HepG2 (cell line): Measurements from ENCODE around the gene CCT7. TPM values are rescaled to one million over a fixed set of nuclear protein-coding genes. Genes with fewer than 3 reads are reported as not detected.

Experiments used
- CCAR2 ChIP-seq: fragments of 200-400 bp; formaldehyde crosslinking; optimal IDR thresholded peaks from 2 replicates; pipeline ENCODE3; 2018; ENCODE audit warnings: low read depth, mild to moderate bottlenecking, low read length, moderate library complexity
- HDAC6 ChIP-seq: fragments of 200-600 bp; sonication (generic); IDR thresholded peaks from 2 replicates; pipeline ENCODE4 v1.7.0; 2017; ENCODE audit warnings: mild to moderate bottlenecking, antibody characterized with exemption, low read length, low read depth
- HNRNPH1 ChIP-seq: fragments of 200-400 bp; formaldehyde crosslinking; optimal IDR thresholded peaks from 2 replicates; pipeline ENCODE3; 2017; ENCODE audit warnings: mild to moderate bottlenecking, low read depth, low read length
- JUN ChIP-seq: sonication (generic); formaldehyde crosslinking; IDR thresholded peaks from 2 replicates; pipeline ENCODE4 v1.4.0; 2020; ENCODE audit warnings: mild to moderate bottlenecking, missing genetic modification reagents
- MED13 ChIP-seq: sonication (generic); formaldehyde crosslinking; IDR thresholded peaks from 2 replicates; pipeline ENCODE4 v1.5.0; 2020; ENCODE audit warnings: missing genetic modification reagents
- MLLT10 ChIP-seq: sonication (generic); formaldehyde crosslinking; IDR thresholded peaks from 2 replicates; pipeline ENCODE4 v1.4.0; 2020; ENCODE audit warnings: missing genetic modification reagents
- SKI ChIP-seq: fragments of 450-650 bp; IDR thresholded peaks from one replicate; pipeline ENCODE4 v1.6.1; 2018; ENCODE audit warnings: mild to moderate bottlenecking; ENCODE audit not compliant: partially characterized antibody
- SMAD1 ChIP-seq: sonication (generic); formaldehyde crosslinking; IDR thresholded peaks from 2 replicates; pipeline ENCODE4 v1.4.0; 2020; ENCODE audit warnings: missing genetic modification reagents, low read depth, mild to moderate bottlenecking, borderline replicate concordance
- SP140L ChIP-seq: sonication (generic); formaldehyde crosslinking; IDR thresholded peaks from 2 replicates; pipeline ENCODE4 v1.4.0; 2020; ENCODE audit warnings: missing genetic modification reagents, borderline replicate concordance
- TBP ChIP-seq: sonication (generic); formaldehyde crosslinking; IDR thresholded peaks from 2 replicates; pipeline ENCODE4 v1.5.0; 2020; ENCODE audit warnings: missing genetic modification reagents
- XRCC5 ChIP-seq: fragments of 200-400 bp; formaldehyde crosslinking; optimal IDR thresholded peaks from 2 replicates; pipeline ENCODE3; 2017; ENCODE audit warnings: mild to moderate bottlenecking, low read length
- ZFP37 ChIP-seq: sonication (generic); formaldehyde crosslinking; IDR thresholded peaks from 2 replicates; pipeline ENCODE4 v1.4.0; 2020; ENCODE audit warnings: missing genetic modification reagents, borderline replicate concordance
- ZFY ChIP-seq: sonication (generic); formaldehyde crosslinking; IDR thresholded peaks from 2 replicates; pipeline ENCODE4 v1.4.0; 2020; ENCODE audit warnings: missing genetic modification reagents
- ZNF292 ChIP-seq: sonication (generic); formaldehyde crosslinking; IDR thresholded peaks from 2 replicates; pipeline ENCODE4 v1.8.1; 2022; ENCODE audit warnings: mild to moderate bottlenecking, low read depth, missing genetic modification reagents, borderline replicate concordance
- ZNF367 ChIP-seq: sonication (generic); formaldehyde crosslinking; IDR thresholded peaks from 2 replicates; pipeline ENCODE4 v1.4.0; 2020; ENCODE audit warnings: missing genetic modification reagents, borderline replicate concordance
- ZNF550 ChIP-seq: sonication (generic); formaldehyde crosslinking; IDR thresholded peaks from 2 replicates; pipeline ENCODE4 v1.4.0; 2020; ENCODE audit warnings: mild to moderate bottlenecking, missing genetic modification reagents, borderline replicate concordance
- ZNF605 ChIP-seq: sonication (generic); formaldehyde crosslinking; IDR thresholded peaks from 2 replicates; pipeline ENCODE4 v1.8.0; 2022; ENCODE audit warnings: mild to moderate bottlenecking, missing genetic modification reagents
- ZNF781 ChIP-seq: sonication (generic); formaldehyde crosslinking; IDR thresholded peaks from 2 replicates; pipeline ENCODE4 v1.5.1; 2020; ENCODE audit warnings: borderline replicate concordance, mild to moderate bottlenecking, missing genetic modification reagents; ENCODE audit errors: not compliant biosample characterization
- ZNF788 ChIP-seq: sonication (generic); formaldehyde crosslinking; IDR thresholded peaks from 2 replicates; pipeline ENCODE4 v1.5.0; 2020; ENCODE audit warnings: mild to moderate bottlenecking, missing genetic modification reagents, borderline replicate concordance
- polyA plus RNA-seq, 8 experiments: library from polyadenylated mRNA; depleted of rRNA in 3 of 8; stranded (reverse) in 7 of 8; unstranded in 1 of 8; fragments of >200 nt; fragmentation: Illumina TruSeq in 4 of 8; extraction: Trizol in 4 of 8; gene quantifications; 2 replicates each; pipeline versions ENCODE4 v1.2.1 to v1.2.3, GENCODE V29; 2011 to 2016; ENCODE audit warnings: low read depth in 4 of 8, missing spikeins in 1 of 8, mixed read lengths in 1 of 8; ENCODE audit not compliant: insufficient read depth in 1 of 8
- total RNA-seq, 5 experiments: library from RNA; depleted of rRNA; stranded (reverse); fragments of >200 nt; fragmentation: Illumina TruSeq; extraction: Trizol; gene quantifications; 2 replicates each; pipeline ENCODE4 v1.2.3, GENCODE V29; 2016; ENCODE audit warnings: low read depth in 1 of 5
- TF ChIP-seq, protein P1 (sequence below): sonication (generic); formaldehyde crosslinking; IDR thresholded peaks from 2 replicates; pipeline ENCODE4 v1.5.1; 2020; ENCODE audit warnings: mild to moderate bottlenecking, moderate library complexity, missing genetic modification reagents
- TF ChIP-seq, protein P2 (sequence below): sonication (generic); formaldehyde crosslinking; IDR thresholded peaks from 2 replicates; pipeline ENCODE4 v1.4.0; 2020; ENCODE audit warnings: missing genetic modification reagents
- TF ChIP-seq, protein P3 (sequence below): IDR thresholded peaks from 2 replicates; pipeline ENCODE4 v1.6.1; 2016; ENCODE audit warnings: missing genetic modification reagents, missing compliant biosample characterization
- TF ChIP-seq, protein P4 (sequence below): IDR thresholded peaks from 2 replicates; pipeline ENCODE4 v1.6.1; 2016; ENCODE audit warnings: mild to moderate bottlenecking
- TF ChIP-seq, protein P5 (sequence below): sonication (generic); formaldehyde crosslinking; IDR thresholded peaks from 2 replicates; pipeline ENCODE4 v1.8.0; 2022; ENCODE audit warnings: missing genetic modification reagents, mild to moderate bottlenecking, inconsistent platforms, borderline replicate concordance

Gene CCT7
- total and polyA plus RNA-seq, 2 of the 13 experiments (the other 11 are each of a cell fraction or from before 2014, with no cell fraction given), result 347 to 517 TPM

DNA sequence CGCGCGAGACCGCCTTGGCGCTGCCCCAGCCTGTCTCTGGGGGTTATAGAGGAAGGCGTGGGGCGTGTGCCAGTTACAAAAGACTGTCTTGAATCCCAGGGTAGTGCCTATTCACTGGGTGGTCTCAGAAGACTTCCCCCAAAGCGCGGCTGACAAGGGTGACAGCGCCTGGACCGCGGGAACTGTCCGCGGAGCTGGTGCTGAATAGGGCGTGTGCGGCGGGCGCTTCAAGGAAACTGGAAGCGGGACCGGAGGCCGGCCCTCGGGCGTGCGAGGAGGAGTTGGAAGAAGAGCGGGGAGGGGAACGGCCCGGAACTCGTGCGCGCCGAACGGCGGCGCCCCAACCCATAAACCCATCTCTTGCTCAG is 57.0 kb downstream of the CCT7 start (continued):
- TF ChIP-seq HNRNPH1 (no peak), JUN (CRISPR knock-in tag) (no peak), ZFP37 (CRISPR knock-in tag) (peak; percentile 89; the same call in 1 of the 2 replicates), ZNF788 (CRISPR knock-in tag) (no peak), ZNF367 (CRISPR knock-in tag) (peak; percentile 64; the same call in 1 of the 2 replicates), SKI (no peak), MLLT10 (CRISPR knock-in tag) (no peak), SP140L (CRISPR knock-in tag) (peak; percentile 79; the same call in 1 of the 2 replicates), ZFY (CRISPR knock-in tag) (peak; percentile 38; the same call in 1 of the 2 replicates), TBP (CRISPR knock-in tag) (no peak), ZNF550 (CRISPR knock-in tag) (no peak), SMAD1 (CRISPR knock-in tag) (no peak), MED13 (CRISPR knock-in tag) (peak; percentile 86; the same call in 1 of the 2 replicates), HDAC6 (no peak), ZNF605 (CRISPR knock-in tag) (peak; percentile 92), XRCC5 (peak; percentile 77), CCAR2 (no peak), ZNF292 (CRISPR knock-in tag) (no peak), ZNF781 (CRISPR knock-in tag) (peak; percentile 72)
- TF ChIP-seq, protein P1, sequence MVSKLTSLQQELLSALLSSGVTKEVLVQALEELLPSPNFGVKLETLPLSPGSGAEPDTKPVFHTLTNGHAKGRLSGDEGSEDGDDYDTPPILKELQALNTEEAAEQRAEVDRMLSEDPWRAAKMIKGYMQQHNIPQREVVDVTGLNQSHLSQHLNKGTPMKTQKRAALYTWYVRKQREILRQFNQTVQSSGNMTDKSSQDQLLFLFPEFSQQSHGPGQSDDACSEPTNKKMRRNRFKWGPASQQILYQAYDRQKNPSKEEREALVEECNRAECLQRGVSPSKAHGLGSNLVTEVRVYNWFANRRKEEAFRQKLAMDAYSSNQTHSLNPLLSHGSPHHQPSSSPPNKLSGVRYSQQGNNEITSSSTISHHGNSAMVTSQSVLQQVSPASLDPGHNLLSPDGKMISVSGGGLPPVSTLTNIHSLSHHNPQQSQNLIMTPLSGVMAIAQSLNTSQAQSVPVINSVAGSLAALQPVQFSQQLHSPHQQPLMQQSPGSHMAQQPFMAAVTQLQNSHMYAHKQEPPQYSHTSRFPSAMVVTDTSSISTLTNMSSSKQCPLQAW (CRISPR knock-in tag), result no peak
- TF ChIP-seq, protein P2, sequence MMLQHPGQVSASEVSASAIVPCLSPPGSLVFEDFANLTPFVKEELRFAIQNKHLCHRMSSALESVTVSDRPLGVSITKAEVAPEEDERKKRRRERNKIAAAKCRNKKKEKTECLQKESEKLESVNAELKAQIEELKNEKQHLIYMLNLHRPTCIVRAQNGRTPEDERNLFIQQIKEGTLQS (CRISPR knock-in tag), result peak; percentile 71; the same call in 1 of the 2 replicates
- TF ChIP-seq, protein P3, sequence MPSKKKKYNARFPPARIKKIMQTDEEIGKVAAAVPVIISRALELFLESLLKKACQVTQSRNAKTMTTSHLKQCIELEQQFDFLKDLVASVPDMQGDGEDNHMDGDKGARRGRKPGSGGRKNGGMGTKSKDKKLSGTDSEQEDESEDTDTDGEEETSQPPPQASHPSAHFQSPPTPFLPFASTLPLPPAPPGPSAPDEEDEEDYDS (CRISPR knock-in tag), result no peak
- TF ChIP-seq, protein P4, sequence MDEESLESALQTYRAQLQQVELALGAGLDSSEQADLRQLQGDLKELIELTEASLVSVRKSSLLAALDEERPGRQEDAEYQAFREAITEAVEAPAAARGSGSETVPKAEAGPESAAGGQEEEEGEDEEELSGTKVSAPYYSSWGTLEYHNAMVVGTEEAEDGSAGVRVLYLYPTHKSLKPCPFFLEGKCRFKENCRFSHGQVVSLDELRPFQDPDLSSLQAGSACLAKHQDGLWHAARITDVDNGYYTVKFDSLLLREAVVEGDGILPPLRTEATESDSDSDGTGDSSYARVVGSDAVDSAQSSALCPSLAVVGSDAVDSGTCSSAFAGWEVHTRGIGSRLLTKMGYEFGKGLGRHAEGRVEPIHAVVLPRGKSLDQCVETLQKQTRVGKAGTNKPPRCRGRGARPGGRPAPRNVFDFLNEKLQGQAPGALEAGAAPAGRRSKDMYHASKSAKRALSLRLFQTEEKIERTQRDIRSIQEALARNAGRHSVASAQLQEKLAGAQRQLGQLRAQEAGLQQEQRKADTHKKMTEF, result peak; percentile 54; the same call in 1 of the 2 replicates
- TF ChIP-seq, protein P5, sequence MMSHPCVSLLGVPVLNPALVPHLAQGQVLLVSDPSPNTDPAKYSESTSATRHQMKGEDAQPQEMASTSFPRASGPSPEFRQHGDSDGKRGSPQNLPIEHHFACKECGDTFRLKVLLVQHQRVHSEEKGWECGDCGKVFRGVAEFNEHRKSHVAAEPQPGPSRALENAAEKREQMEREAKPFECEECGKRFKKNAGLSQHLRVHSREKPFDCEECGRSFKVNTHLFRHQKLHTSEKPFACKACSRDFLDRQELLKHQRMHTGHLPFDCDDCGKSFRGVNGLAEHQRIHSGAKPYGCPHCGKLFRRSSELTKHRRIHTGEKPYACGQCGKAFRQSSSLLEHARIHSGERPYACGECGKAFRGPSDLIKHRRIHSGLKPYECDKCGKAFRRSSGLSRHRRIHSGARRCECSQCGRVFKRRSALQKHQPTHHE (CRISPR knock-in tag), result peak; percentile 78; the same call in 1 of the 2 replicates
